Hematopoietic multipotent progenitor cell treated with erythropoietin and hydrocortisone succinate and interleukin-3 and kit ligand, for 17 days (in vitro differentiated cells): ENCODE measurements around the gene KBTBD12.
"Not testable (repeated sequence)": the region's sequence is repeated elsewhere in the genome, so short reads cannot be mapped to it uniquely, and the experiment has no call there.

Experiments
- DNase-seq: peaks from one replicate; pipeline ENCODE4 v3.0.0-alpha.2; 2015; ENCODE audit warnings: low spot score

Gene KBTBD12

DNA sequence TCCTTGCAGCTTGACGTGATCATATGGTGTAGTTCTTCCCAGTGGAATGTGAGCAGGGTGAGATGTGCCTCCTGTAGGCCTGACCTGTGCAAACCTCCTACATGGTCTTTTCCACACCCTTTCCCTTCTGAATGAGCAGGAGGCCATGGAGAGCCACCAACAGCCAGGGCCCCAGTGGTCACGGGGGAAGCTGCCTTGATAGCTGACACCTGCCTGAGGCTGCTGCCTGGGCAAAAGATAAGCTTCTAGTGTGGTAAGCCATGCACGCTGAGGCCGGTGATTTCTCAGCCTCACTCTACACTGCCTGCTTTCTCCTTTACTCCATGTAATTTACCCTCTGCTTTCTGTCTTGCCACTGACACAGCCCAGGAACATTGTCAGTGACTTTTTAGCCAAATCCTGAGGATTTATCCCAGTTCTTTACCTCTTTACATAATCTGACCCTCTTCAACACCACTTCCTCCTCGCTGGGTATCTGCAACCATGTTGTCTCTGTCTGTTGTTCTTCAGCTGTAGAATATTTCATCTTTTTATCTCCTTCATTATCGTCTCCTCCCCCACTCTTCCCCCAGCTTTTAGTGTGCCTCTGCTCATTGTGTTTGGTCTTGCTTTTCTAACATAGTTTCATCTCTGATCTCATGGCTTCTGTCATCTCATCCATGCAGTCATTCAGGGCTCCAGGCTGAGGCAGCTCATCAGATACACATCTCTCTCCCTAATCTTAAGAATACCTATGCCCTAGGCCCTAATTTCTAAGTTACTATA lies 11.2 kb upstream of the KBTBD12 start:
- DNase-seq = no peak

- DNase-seq = no peak
Observed at GRCh38 chr3:127905556-127905955, 9.5 kb upstream of the KBTBD12 start.

DNA sequence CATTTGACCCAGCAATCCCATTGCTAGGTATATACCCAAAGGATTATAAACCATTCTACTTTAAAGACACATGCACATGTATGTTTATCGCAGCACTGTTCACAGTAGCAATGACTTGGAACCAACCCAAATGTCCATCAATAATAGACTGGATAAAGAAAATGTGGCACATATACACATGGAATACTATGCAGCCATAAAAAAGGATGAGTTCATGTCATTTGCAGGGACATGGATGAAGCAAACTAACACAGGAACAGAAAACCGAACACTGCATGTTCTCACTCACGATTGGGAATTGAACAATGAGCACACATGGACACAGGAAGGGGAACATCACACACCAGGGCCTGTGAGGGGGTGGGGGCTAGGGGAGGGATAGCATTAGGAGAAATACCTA lies 8.4 kb upstream of the KBTBD12 start:
- not testable (repeated sequence) for DNase-seq

GRCh38 chr3:127908202-127908601 lies 6.8 kb upstream of the KBTBD12 start:
- DNase-seq = no peak

GRCh38 chr3:127908951-127909350 lies 6.1 kb upstream of the KBTBD12 start:
- no peak for DNase-seq

GRCh38 chr3:127909646-127910045 lies 5.4 kb upstream of the KBTBD12 start:
- no peak for DNase-seq

DNA sequence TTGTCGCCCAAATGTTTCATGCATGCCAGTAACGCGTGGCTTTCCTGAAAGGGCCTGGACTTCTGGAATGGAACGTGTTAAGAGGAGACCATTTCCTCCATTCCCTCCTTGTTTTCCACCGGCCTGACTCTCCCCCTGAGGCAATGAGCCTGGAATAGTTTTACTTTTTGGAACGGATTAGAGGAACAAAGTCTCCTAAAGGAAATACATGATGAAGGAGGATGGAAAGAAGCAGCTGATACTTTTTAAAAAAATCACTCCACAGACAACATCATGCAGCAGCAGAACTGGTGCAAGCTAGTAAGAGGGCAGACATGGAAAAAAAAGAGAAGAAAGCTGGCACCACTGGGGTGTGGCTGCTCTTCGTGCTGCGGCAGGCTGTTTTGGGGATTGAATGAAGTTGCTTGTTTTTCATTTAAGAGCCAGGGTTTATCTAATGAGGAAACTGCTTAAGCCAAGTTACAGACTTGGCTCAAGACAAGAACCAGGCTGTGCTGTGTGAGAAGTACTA lies 3.6 kb upstream of the KBTBD12 start:
- DNase-seq = no peak

DNA sequence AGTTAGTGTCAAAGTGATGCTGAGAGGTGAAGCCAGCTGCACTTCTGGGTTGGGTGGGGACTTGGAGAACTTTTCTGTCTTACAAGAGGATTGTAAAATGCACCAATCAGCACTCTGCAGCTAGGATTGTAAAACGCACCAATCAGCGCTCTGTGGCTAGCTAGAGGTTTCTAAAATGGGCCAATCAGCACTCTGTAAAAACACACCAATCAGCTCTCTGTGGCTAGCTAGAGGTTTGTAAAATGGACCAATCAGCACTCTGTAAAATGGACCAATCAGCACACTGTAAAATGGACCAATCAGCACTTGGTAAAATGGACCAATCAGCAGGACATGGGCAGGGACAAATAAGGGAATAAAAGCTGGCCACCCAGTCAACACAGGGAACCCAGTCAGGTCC lies 1.2 kb upstream of the KBTBD12 start:
- DNase-seq = not testable (repeated sequence)

DNA sequence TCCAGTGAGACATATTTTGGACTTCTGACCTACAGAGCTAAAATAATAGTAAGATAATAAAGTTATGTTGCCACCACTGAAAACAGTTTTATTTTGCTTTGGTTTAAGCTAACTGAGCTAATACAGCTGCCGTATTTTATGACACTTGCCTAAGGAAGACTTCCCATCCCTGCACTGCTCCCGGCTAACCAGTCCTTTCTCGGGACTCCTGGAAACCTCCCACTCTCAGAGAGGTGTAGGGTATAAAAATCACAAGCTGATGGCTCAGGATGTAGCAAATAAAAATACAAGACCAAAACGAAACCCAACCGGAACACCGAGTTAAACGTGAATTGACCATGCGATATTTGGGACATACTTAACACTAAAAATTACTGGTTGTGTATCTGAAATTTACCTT lies 448 bp upstream of the KBTBD12 start:
- DNase-seq = no peak

DNA sequence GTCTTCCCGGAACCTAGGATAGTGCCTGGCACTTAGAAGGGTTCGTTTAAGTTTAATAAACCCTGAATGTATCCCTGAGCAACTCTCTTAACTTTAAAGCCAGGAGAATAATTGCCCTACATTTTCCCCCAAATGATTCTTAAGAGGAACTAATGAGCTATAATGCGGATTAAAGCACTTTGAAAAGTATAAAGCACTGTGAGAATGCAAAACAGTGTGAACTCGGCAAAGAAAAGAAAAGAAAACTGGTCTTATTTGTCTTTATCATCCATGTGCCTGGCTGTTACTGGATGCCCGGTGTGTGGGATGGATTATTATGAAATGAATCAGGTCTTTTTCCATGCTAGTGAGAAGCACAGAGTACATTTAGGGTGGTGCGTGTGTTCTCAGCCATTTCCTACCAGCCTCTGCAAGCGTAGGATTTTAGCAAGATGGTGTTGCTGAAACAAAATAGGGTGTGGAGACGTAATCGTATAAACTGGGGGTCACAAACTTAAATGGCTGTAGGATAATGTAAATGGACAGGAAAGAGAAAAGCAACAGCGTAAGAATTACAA lies 983 bp downstream of the KBTBD12 start:
- no peak for DNase-seq

GRCh38 chr3:127920738-127921137 lies 5.7 kb downstream of the KBTBD12 start:
- DNase-seq = no peak

GRCh38 chr3:127923611-127924010 lies 8.6 kb downstream of the KBTBD12 start:
- DNase-seq = no peak

- no peak for DNase-seq
Observed at GRCh38 chr3:127925384-127925783, 10.4 kb downstream of the KBTBD12 start.

GRCh38 chr3:127927829-127928604 lies 13.0 kb downstream of the KBTBD12 start:
- no peak for DNase-seq

GRCh38 chr3:127929818-127930413 lies 14.9 kb downstream of the KBTBD12 start:
- no peak for DNase-seq

DNA sequence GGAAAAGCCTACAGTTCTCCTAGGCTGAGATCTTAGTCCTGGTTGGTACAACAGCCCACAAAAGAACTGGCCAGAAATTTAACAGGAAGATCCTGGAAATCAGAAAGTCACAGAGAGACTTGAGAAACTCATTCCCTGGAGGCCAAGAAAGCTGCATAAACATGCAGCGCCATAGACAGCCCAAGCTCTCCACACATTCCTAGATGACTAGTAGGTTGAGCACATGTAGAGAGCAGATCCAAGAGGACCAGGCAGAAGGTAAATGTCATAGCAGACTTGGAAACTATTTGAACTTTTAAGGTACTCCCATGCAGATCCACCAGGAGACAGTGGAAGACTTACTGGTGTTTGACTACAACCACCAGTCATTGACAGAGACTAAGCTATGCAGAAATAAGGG lies 18.4 kb downstream of the KBTBD12 start:
- DNase-seq = no peak

DNA sequence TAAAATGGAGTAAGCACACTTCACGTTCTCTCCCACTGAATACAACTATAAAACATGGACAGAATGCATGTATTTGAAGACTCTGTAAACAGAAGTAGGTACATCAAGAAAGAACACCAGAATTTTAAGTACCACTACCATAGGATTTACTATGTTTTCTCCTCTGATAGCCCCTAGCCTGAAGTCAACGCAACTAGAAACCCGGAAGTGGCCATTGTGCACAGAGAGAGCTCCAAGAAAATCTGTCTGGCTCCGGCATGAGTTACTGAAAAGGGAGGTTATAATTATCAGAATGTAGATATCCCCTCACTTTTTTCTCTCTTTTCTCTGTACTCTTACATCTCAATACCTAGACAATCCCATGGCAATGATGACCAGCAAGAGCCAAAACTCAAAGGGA lies 23.8 kb downstream of the KBTBD12 start:
- no peak for DNase-seq

GRCh38 chr3:127940116-127940515 lies 25.1 kb downstream of the KBTBD12 start:
- DNase-seq = no peak

GRCh38 chr3:127942613-127943012 lies 27.6 kb downstream of the KBTBD12 start:
- DNase-seq = no peak

DNA sequence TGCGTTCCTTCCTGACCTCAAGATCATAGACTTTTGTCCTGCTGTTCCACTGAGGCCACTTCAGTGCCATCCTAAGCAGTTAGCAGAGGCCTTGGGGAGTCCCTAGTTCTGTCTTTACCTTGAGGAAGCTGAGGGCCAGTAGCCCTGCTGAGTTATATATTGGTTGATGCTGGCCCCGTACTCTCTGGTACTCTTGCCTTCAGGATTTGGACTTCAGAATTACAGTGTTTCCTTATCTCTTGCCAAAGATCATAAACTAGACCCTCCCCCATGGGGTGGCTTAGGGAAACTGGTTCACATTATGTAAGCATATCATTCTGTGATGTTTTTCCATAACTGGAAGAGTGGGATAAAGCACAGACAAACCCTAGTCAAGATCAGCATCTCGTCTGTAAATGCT lies 33.2 kb downstream of the KBTBD12 start:
- no peak for DNase-seq

GRCh38 chr3:127949446-127950055 lies 34.5 kb downstream of the KBTBD12 start:
- no peak for DNase-seq

- DNase-seq = no peak
Observed at GRCh38 chr3:127951276-127951675, 36.2 kb downstream of the KBTBD12 start.
